GM23338 (cell line): Measurements from ENCODE around the gene ITGAL. TPM values are rescaled to one million over a fixed set of nuclear protein-coding genes. Genes with fewer than 3 reads are reported as not detected.

Experiments used
- ATAC-seq: fragments of 200-7000 bp; cut with Tn5 transposase; 3 replicates; pipeline ENCODE4 v1.9.1; 2020
- DNase-seq: peaks from one replicate; pipeline ENCODE4 v3.0.0-alpha.2; 2015; ENCODE audit warnings: low spot score
- H2AFZ ChIP-seq: fragments of 200-600 bp; sonication (generic); 2 replicates; pipeline ENCODE4 v1.8.0; 2016; ENCODE audit warnings: antibody characterized with exemption, mild to moderate bottlenecking, moderate library complexity
- H3F3A ChIP-seq: fragments of 200-600 bp; sonication (generic); replicated peaks from 2 replicates; pipeline ENCODE4 v1.8.0; 2017; ENCODE audit warnings: antibody characterized with exemption, mixed run types, low read depth
- H3K27ac ChIP-seq: fragments of 200-600 bp; sonication (generic); 2 replicates; pipeline ENCODE4 v1.6.1; 2016; ENCODE audit warnings: low read depth
- H3K27me3 ChIP-seq: fragments of 200-600 bp; sonication (generic); 2 replicates; pipeline ENCODE4 v1.8.0; 2016; ENCODE audit warnings: mild to moderate bottlenecking, mixed run types, moderate library complexity; ENCODE audit not compliant: insufficient read depth
- H3K36me3 ChIP-seq: fragments of 200-600 bp; sonication (generic); 2 replicates; pipeline ENCODE4 v1.8.0; 2016; ENCODE audit warnings: mild to moderate bottlenecking; ENCODE audit not compliant: insufficient read depth
- H3K4me1 ChIP-seq: fragments of 200-600 bp; sonication (generic); 2 replicates; pipeline ENCODE4 v1.8.0; 2016; ENCODE audit warnings: mild to moderate bottlenecking, moderate library complexity; ENCODE audit not compliant: insufficient read depth
- H3K4me2 ChIP-seq: fragments of 200-600 bp; sonication (generic); 2 replicates; pipeline ENCODE4 v1.7.1; 2017; ENCODE audit warnings: mixed run types
- H3K4me3 ChIP-seq: fragments of 200-600 bp; sonication (generic); 2 replicates; pipeline ENCODE4 v1.6.1; 2016; ENCODE audit warnings: mixed run types
- H3K79me2 ChIP-seq: fragments of 200-600 bp; sonication (generic); replicated peaks from 2 replicates; pipeline ENCODE4 v1.8.0; 2017; ENCODE audit warnings: mild to moderate bottlenecking; ENCODE audit not compliant: insufficient read depth
- H3K9me2 ChIP-seq: fragments of 200-600 bp; sonication (generic); 2 replicates; pipeline ENCODE4 v1.8.0; 2017; ENCODE audit not compliant: insufficient read depth
- H4K20me1 ChIP-seq: fragments of 200-600 bp; sonication (generic); replicated peaks from 2 replicates; pipeline ENCODE4 v1.8.0; 2017; ENCODE audit warnings: mild to moderate bottlenecking; ENCODE audit not compliant: insufficient read depth
- H3K27ac Mint-ChIP-seq: 2 replicates; pipeline ENCODE4 v1.8.0; 2020; ENCODE audit warnings: inconsistent platforms, mild to moderate bottlenecking, moderate library complexity, mixed read lengths
- H3K27me3 Mint-ChIP-seq: 3 replicates; pipeline ENCODE4 v1.8.0; 2022; ENCODE audit warnings: low read depth, mild to moderate bottlenecking, moderate library complexity, mixed read lengths, inconsistent platforms; ENCODE audit not compliant: insufficient read depth, poor library complexity
- H3K36me3 Mint-ChIP-seq: 3 replicates; pipeline ENCODE4 v1.8.0; 2021; ENCODE audit warnings: low read depth, mild to moderate bottlenecking, inconsistent platforms, moderate library complexity, mixed read lengths
- H3K4me1 Mint-ChIP-seq: 3 replicates; pipeline ENCODE4 v1.8.0; 2020; ENCODE audit warnings: mild to moderate bottlenecking, inconsistent platforms, mixed read lengths
- H3K4me3 Mint-ChIP-seq: 3 replicates; pipeline ENCODE4 v1.8.0; 2021; ENCODE audit warnings: moderate library complexity, mild to moderate bottlenecking, inconsistent platforms, mixed read lengths
- H3K9me3 Mint-ChIP-seq: 3 replicates; pipeline ENCODE4 v1.8.0; 2020; ENCODE audit warnings: moderate library complexity, mild to moderate bottlenecking, inconsistent platforms, mixed read lengths
- CREB1 ChIP-seq: fragments of 250-450 bp; sonication (Bioruptor Pico); IDR thresholded peaks from 2 replicates; pipeline ENCODE4 v1.5.0; 2020; ENCODE audit warnings: low read depth, mild to moderate bottlenecking, moderate library complexity
- EZH2 ChIP-seq: fragments of 200-600 bp; sonication (generic); IDR thresholded peaks from one replicate; pipeline ENCODE4 v1.8.0; 2017; ENCODE audit warnings: antibody characterized with exemption, mild to moderate bottlenecking, low read depth; ENCODE audit not compliant: unreplicated experiment
- EZH2phosphoT487 ChIP-seq: fragments of 200-600 bp; sonication (generic); IDR thresholded peaks from one replicate; pipeline ENCODE4 v1.8.1; 2018; ENCODE audit warnings: antibody characterized with exemption; ENCODE audit not compliant: unreplicated experiment
- JUNB ChIP-seq: IDR thresholded peaks from one replicate; pipeline ENCODE4 v1.6.1; 2016; ENCODE audit warnings: antibody characterized with exemption; ENCODE audit not compliant: unreplicated experiment
- NANOG ChIP-seq: IDR thresholded peaks from 2 replicates; pipeline ENCODE4 v1.6.1; 2016; ENCODE audit warnings: antibody characterized with exemption, borderline replicate concordance
- POLR2AphosphoS5 ChIP-seq: IDR thresholded peaks from 2 replicates; pipeline ENCODE4 v1.6.1; 2016; ENCODE audit warnings: antibody characterized with exemption, low read depth
- STAT1 ChIP-seq: IDR thresholded peaks from one replicate; pipeline ENCODE4 v1.6.1; 2016; ENCODE audit warnings: antibody characterized with exemption; ENCODE audit not compliant: unreplicated experiment
- ZNF114 ChIP-seq: fragments of 250-450 bp; sonication (Bioruptor Pico); IDR thresholded peaks from 2 replicates; pipeline ENCODE4 v1.5.0; 2020; ENCODE audit warnings: mild to moderate bottlenecking, moderate library complexity
- ZNF331 ChIP-seq: fragments of 250-450 bp; sonication (Bioruptor Pico); IDR thresholded peaks from 2 replicates; pipeline ENCODE4 v1.5.0; 2020; ENCODE audit warnings: low read depth, mild to moderate bottlenecking, moderate library complexity
- polyA plus RNA-seq: library from polyadenylated mRNA; unstranded; fragments of >200 nt; fragmentation: Nextera tagmentation; extraction: Ambion mirVana; gene quantifications from 2 replicates; pipeline ENCODE4 v1.2.1, GENCODE V29; 2016
- total RNA-seq: library from RNA; depleted of rRNA; stranded (reverse); fragments of >200 nt; shearing (Covaris generic); gene quantifications from 2 replicates; pipeline ENCODE4 v1.2.3, GENCODE V29; 2014
- TF ChIP-seq, protein P1 (sequence below), 2 experiments: fragments of 200-600 bp in 1 of 2; sonication (generic) in 1 of 2; conservative IDR thresholded peaks; 2 replicates each; pipeline versions ENCODE4 v1.5.1 to v1.6.1; 2016 to 2017; ENCODE audit warnings: antibody characterized with exemption in 2 of 2, low read depth in 2 of 2, mild to moderate bottlenecking in 2 of 2, moderate library complexity in 1 of 2
- TF ChIP-seq, protein P2 (sequence below): IDR thresholded peaks from 2 replicates; pipeline ENCODE4 v1.6.1; 2016; ENCODE audit warnings: antibody characterized with exemption
- TF ChIP-seq, protein P3 (sequence below): fragments of 250-450 bp; sonication (Bioruptor Pico); IDR thresholded peaks from 2 replicates; pipeline ENCODE4 v1.5.0; 2020; ENCODE audit warnings: mild to moderate bottlenecking, moderate library complexity
- TF ChIP-seq, protein P4 (sequence below): IDR thresholded peaks from one replicate; pipeline ENCODE4 v1.6.1; 2018; ENCODE audit warnings: antibody characterized with exemption; ENCODE audit not compliant: unreplicated experiment

The ITGAL gene
- total and polyA plus RNA-seq, 2 experiments from 2014 or later: 0.05 to 0.07 TPM

- Mint-ChIP-seq H3K27ac (0 out of 2 replicates have a peak within 1 kb of the TSS, but pooled peaks have one; percentile 45), H3K27me3 (peaks cover 13% of the 10 kb centered on the region), H3K4me3 (no peak within 1 kb of the TSS), H3K4me1 (peaks cover 11% of the 10 kb centered on the region), H3K9me3 (no peaks in the 10 kb centered on the region; the same call in 2 of the 3 replicates), H3K36me3 (peaks cover 34% of the 10 kb centered on the region)
- Histone ChIP-seq H3K36me3 (peaks cover 7% of the 10 kb centered on the region; the same call in 1 of the 2 replicates), H4K20me1 (peaks cover 10% of the 10 kb centered on the region; the same call in 1 of the 2 replicates), H3K4me1 (peaks cover 15% of the 10 kb centered on the region), H3K4me3 (peak within 1 kb of the TSS; percentile 67), H3F3A (peaks cover 11% of the 10 kb centered on the region), H3K4me2 (peak within 1 kb of the TSS; percentile 91), H3K27me3 (no peaks in the 10 kb centered on the region), H3K27ac (peak within 1 kb of the TSS; percentile 56; the same call in 1 of the 2 replicates), H3K9me2 (no peaks in the 10 kb centered on the region), H2AFZ (peak within 1 kb of the TSS; percentile 95), H3K79me2 (peaks cover 32% of the 10 kb centered on the region)
- TF ChIP-seq, protein P1, sequence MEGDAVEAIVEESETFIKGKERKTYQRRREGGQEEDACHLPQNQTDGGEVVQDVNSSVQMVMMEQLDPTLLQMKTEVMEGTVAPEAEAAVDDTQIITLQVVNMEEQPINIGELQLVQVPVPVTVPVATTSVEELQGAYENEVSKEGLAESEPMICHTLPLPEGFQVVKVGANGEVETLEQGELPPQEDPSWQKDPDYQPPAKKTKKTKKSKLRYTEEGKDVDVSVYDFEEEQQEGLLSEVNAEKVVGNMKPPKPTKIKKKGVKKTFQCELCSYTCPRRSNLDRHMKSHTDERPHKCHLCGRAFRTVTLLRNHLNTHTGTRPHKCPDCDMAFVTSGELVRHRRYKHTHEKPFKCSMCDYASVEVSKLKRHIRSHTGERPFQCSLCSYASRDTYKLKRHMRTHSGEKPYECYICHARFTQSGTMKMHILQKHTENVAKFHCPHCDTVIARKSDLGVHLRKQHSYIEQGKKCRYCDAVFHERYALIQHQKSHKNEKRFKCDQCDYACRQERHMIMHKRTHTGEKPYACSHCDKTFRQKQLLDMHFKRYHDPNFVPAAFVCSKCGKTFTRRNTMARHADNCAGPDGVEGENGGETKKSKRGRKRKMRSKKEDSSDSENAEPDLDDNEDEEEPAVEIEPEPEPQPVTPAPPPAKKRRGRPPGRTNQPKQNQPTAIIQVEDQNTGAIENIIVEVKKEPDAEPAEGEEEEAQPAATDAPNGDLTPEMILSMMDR (conservative IDR thresholded peaks at IDR 0.05; ENCODE audit: low read depth in 2 of 2): peak; percentile 84 to 95
- no peak for TF ChIP-seq EZH2
- no peak for TF ChIP-seq NANOG
- TF ChIP-seq, protein P2, sequence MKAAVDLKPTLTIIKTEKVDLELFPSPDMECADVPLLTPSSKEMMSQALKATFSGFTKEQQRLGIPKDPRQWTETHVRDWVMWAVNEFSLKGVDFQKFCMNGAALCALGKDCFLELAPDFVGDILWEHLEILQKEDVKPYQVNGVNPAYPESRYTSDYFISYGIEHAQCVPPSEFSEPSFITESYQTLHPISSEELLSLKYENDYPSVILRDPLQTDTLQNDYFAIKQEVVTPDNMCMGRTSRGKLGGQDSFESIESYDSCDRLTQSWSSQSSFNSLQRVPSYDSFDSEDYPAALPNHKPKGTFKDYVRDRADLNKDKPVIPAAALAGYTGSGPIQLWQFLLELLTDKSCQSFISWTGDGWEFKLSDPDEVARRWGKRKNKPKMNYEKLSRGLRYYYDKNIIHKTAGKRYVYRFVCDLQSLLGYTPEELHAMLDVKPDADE: 0 out of 2 replicates have a peak, but pooled peaks have one; percentile 2
- no peak for TF ChIP-seq STAT1
- no peak for TF ChIP-seq ZNF114 (CRISPR knock-in tag)
- TF ChIP-seq, protein P3, sequence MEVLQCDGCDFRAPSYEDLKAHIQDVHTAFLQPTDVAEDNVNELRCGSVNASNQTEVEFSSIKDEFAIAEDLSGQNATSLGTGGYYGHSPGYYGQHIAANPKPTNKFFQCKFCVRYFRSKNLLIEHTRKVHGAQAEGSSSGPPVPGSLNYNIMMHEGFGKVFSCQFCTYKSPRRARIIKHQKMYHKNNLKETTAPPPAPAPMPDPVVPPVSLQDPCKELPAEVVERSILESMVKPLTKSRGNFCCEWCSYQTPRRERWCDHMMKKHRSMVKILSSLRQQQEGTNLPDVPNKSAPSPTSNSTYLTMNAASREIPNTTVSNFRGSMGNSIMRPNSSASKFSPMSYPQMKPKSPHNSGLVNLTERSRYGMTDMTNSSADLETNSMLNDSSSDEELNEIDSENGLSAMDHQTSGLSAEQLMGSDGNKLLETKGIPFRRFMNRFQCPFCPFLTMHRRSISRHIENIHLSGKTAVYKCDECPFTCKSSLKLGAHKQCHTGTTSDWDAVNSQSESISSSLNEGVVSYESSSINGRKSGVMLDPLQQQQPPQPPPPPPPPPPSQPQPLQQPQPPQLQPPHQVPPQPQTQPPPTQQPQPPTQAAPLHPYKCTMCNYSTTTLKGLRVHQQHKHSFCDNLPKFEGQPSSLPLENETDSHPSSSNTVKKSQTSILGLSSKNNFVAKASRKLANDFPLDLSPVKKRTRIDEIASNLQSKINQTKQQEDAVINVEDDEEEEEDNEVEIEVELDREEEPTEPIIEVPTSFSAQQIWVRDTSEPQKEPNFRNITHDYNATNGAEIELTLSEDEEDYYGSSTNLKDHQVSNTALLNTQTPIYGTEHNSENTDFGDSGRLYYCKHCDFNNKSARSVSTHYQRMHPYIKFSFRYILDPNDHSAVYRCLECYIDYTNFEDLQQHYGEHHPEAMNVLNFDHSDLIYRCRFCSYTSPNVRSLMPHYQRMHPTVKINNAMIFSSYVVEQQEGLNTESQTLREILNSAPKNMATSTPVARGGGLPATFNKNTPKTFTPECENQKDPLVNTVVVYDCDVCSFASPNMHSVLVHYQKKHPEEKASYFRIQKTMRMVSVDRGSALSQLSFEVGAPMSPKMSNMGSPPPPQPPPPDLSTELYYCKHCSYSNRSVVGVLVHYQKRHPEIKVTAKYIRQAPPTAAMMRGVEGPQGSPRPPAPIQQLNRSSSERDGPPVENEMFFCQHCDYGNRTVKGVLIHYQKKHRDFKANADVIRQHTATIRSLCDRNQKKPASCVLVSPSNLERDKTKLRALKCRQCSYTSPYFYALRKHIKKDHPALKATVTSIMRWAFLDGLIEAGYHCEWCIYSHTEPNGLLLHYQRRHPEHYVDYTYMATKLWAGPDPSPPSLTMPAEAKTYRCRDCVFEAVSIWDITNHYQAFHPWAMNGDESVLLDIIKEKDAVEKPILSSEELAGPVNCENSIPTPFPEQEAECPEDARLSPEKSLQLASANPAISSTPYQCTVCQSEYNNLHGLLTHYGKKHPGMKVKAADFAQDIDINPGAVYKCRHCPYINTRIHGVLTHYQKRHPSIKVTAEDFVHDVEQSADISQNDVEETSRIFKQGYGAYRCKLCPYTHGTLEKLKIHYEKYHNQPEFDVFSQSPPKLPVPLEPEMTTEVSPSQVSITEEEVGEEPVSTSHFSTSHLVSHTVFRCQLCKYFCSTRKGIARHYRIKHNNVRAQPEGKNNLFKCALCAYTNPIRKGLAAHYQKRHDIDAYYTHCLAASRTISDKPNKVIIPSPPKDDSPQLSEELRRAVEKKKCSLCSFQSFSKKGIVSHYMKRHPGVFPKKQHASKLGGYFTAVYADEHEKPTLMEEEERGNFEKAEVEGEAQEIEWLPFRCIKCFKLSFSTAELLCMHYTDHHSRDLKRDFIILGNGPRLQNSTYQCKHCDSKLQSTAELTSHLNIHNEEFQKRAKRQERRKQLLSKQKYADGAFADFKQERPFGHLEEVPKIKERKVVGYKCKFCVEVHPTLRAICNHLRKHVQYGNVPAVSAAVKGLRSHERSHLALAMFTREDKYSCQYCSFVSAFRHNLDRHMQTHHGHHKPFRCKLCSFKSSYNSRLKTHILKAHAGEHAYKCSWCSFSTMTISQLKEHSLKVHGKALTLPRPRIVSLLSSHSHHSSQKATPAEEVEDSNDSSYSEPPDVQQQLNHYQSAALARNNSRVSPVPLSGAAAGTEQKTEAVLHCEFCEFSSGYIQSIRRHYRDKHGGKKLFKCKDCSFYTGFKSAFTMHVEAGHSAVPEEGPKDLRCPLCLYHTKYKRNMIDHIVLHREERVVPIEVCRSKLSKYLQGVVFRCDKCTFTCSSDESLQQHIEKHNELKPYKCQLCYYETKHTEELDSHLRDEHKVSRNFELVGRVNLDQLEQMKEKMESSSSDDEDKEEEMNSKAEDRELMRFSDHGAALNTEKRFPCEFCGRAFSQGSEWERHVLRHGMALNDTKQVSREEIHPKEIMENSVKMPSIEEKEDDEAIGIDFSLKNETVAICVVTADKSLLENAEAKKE: no peak
- peak; percentile 68 for TF ChIP-seq POLR2AphosphoS5
- TF ChIP-seq, protein P4, sequence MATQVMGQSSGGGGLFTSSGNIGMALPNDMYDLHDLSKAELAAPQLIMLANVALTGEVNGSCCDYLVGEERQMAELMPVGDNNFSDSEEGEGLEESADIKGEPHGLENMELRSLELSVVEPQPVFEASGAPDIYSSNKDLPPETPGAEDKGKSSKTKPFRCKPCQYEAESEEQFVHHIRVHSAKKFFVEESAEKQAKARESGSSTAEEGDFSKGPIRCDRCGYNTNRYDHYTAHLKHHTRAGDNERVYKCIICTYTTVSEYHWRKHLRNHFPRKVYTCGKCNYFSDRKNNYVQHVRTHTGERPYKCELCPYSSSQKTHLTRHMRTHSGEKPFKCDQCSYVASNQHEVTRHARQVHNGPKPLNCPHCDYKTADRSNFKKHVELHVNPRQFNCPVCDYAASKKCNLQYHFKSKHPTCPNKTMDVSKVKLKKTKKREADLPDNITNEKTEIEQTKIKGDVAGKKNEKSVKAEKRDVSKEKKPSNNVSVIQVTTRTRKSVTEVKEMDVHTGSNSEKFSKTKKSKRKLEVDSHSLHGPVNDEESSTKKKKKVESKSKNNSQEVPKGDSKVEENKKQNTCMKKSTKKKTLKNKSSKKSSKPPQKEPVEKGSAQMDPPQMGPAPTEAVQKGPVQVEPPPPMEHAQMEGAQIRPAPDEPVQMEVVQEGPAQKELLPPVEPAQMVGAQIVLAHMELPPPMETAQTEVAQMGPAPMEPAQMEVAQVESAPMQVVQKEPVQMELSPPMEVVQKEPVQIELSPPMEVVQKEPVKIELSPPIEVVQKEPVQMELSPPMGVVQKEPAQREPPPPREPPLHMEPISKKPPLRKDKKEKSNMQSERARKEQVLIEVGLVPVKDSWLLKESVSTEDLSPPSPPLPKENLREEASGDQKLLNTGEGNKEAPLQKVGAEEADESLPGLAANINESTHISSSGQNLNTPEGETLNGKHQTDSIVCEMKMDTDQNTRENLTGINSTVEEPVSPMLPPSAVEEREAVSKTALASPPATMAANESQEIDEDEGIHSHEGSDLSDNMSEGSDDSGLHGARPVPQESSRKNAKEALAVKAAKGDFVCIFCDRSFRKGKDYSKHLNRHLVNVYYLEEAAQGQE: no peak
- TF ChIP-seq JUNB: no peak
- TF ChIP-seq CREB1: peak; percentile 79
- no peak for TF ChIP-seq EZH2phosphoT487
- no peak for TF ChIP-seq ZNF331 (CRISPR knock-in tag)
- DNase-seq (peak; percentile 100), ATAC-seq (peak; percentile 97)
These were observed 42.7 kb upstream of the ITGAL start, which contains the start of gene DCTPP1 for GRCh38 chr16:30429678-30430427. Gene DCTPP1, minus strand, starts transcription at chr16:30430030. Its CDS starts 50 bp downstream, at chr16:30429980.
